Fibroblast of lung (primary cell): ENCODE measurements around the gene ADNP2. TPM values are rescaled to one million over a fixed set of nuclear protein-coding genes. Genes with fewer than 3 reads are reported as not detected.

Source experiments
- DNase-seq, 2 donors: peaks; one replicate each; pipeline versions ENCODE4 v3.0.0 to v3.0.0-alpha.2; 2010; ENCODE audit warnings: low read depth in 2 of 2
- H2AFZ ChIP-seq: 2 replicates; pipeline ENCODE4 v1.5.1; 2012; ENCODE audit warnings: low read length, control low read depth, inconsistent platforms
- H3K27ac ChIP-seq: 2 replicates; pipeline ENCODE4 v1.5.1; 2011; ENCODE audit warnings: low read length, control low read depth; ENCODE audit not compliant: insufficient read depth
- H3K27me3 ChIP-seq: 2 replicates; pipeline ENCODE4 v1.5.1; 2011; ENCODE audit warnings: mild to moderate bottlenecking, low read length; ENCODE audit not compliant: control insufficient read depth, insufficient read depth
- H3K36me3 ChIP-seq: 2 replicates; pipeline ENCODE4 v1.5.1; 2011; ENCODE audit warnings: low read length; ENCODE audit not compliant: control insufficient read depth, insufficient read depth
- H3K4me1 ChIP-seq: 2 replicates; pipeline ENCODE4 v1.5.1; 2011; ENCODE audit warnings: low read length; ENCODE audit not compliant: control insufficient read depth, insufficient read depth; ENCODE audit errors: extremely low read depth
- H3K4me2 ChIP-seq: 2 replicates; pipeline ENCODE4 v1.5.1; 2011; ENCODE audit warnings: low read length, control low read depth; ENCODE audit not compliant: insufficient read depth; ENCODE audit errors: extremely low read depth
- H3K4me3 ChIP-seq, 4 experiments: fragments of 200-600 bp in 1 of 4; sonication (generic) in 1 of 4; replicated peaks in 1 of 4; 2 replicates each; pipeline ENCODE4 v1.5.1; 2011 to 2016; ENCODE audit warnings: low read length in 4 of 4, low read depth in 3 of 4, mild to moderate bottlenecking in 3 of 4, control low read depth in 2 of 4, inconsistent platforms in 1 of 4, mixed read lengths in 1 of 4; ENCODE audit not compliant: insufficient read depth in 1 of 4; ENCODE audit errors: control extremely low read depth in 1 of 4
- H3K79me2 ChIP-seq: 2 replicates; pipeline ENCODE4 v1.5.1; 2012; ENCODE audit warnings: mild to moderate bottlenecking, low read length, inconsistent platforms; ENCODE audit not compliant: control insufficient read depth, insufficient read depth
- H3K9ac ChIP-seq: 2 replicates; pipeline ENCODE4 v1.5.1; 2011; ENCODE audit warnings: mild to moderate bottlenecking, low read length, control low read depth; ENCODE audit not compliant: insufficient read depth
- H3K9me3 ChIP-seq: 2 replicates; pipeline ENCODE4 v1.5.1; 2012; ENCODE audit warnings: low read depth, low read length; ENCODE audit not compliant: control insufficient read depth, insufficient read depth
- H4K20me1 ChIP-seq: 2 replicates; pipeline ENCODE4 v1.5.1; 2011; ENCODE audit warnings: low read length; ENCODE audit not compliant: control insufficient read depth, insufficient read depth; ENCODE audit errors: extremely low read depth
- EZH2 ChIP-seq: IDR thresholded peaks from 2 replicates; pipeline ENCODE4 v1.5.1; 2012; ENCODE audit warnings: low read length, control low read depth, mild to moderate bottlenecking; ENCODE audit errors: missing control alignments
- polyA plus RNA-seq, 2 donors: library from polyadenylated mRNA; depleted of rRNA in 1 of 2; stranded (reverse) in 1 of 2; unstranded in 1 of 2; fragments of >200 nt; gene quantifications; 2 replicates each; pipeline ENCODE4 v1.2.1, GENCODE V29; 2011 to 2012; ENCODE audit warnings: missing spikeins in 1 of 2
- total RNA-seq: library from RNA; depleted of rRNA; stranded (reverse); fragments of >200 nt; gene quantifications from 2 replicates; pipeline ENCODE4 v1.2.1, GENCODE V29; 2014
- TF ChIP-seq, protein P1 (sequence below), 2 donors: IDR thresholded peaks in 1 of 2; conservative IDR thresholded peaks in 1 of 2; 1 replicate in 1 of 2; 2 replicates in 1 of 2; pipeline ENCODE4 v1.5.1; 2011 to 2012; ENCODE audit warnings: low read length in 2 of 2, control low read depth in 1 of 2, inconsistent platforms in 1 of 2, low read depth in 1 of 2, mild to moderate bottlenecking in 1 of 2

ADNP2 gene
- total and polyA plus RNA-seq, 2 donors (not counting 1 experiment from before 2014, with no cell fraction given), result 9.4 to 17.3 TPM

DNA sequence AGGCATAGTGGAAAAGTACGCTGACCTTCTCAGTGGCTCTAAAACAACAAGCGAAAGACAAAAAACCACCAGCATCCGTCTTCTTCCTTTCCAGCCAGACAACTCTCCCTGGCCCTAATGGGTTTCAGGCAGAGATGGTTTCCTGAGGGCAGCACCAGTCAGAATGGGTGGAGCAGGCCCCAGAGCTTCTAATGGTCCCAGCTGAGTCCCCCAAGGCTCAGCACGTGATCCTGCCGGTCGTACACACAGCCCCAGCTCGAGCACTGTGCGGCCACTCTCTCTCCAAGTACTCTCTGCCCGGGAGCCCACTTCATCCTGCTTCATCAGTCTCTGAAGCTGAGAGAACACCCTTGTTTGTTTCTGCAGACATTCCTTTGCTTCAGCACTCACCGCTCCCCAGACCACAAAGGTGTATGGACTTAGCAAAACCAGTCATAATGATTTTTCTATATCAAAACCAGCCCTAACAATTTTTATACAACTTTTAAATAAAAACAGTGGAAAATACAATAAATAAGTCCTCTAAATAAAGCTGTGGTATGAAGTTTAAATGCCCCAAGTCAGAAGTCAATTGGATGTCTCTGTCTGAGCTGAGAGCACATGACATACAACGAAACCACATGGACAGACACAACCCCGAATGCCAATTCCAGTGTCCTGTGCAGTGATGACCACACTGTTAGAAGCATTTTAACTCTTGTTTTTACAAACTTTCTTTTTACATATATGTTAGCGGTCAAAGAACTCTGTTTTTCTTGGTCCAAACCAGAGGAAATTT is 74.4 kb downstream of the ADNP2 start:
- Histone ChIP-seq H3K36me3 (no peaks in the 10 kb centered on the region), H4K20me1 (no peaks in the 10 kb centered on the region), H3K79me2 (no peaks in the 10 kb centered on the region), H3K4me2 (no peak overlapping the region), H2AFZ (no peak overlapping the region), H3K9me3 (no peaks in the 10 kb centered on the region), H3K27ac (no peak overlapping the region), H3K4me3 (no peak overlapping the region), H3K4me1 (no peaks in the 10 kb centered on the region), H3K27me3 (no peaks in the 10 kb centered on the region), H3K9ac (no peak overlapping the region)
- no peak for TF ChIP-seq EZH2
- TF ChIP-seq, protein P1, sequence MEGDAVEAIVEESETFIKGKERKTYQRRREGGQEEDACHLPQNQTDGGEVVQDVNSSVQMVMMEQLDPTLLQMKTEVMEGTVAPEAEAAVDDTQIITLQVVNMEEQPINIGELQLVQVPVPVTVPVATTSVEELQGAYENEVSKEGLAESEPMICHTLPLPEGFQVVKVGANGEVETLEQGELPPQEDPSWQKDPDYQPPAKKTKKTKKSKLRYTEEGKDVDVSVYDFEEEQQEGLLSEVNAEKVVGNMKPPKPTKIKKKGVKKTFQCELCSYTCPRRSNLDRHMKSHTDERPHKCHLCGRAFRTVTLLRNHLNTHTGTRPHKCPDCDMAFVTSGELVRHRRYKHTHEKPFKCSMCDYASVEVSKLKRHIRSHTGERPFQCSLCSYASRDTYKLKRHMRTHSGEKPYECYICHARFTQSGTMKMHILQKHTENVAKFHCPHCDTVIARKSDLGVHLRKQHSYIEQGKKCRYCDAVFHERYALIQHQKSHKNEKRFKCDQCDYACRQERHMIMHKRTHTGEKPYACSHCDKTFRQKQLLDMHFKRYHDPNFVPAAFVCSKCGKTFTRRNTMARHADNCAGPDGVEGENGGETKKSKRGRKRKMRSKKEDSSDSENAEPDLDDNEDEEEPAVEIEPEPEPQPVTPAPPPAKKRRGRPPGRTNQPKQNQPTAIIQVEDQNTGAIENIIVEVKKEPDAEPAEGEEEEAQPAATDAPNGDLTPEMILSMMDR (conservative IDR thresholded peaks at IDR 0.05 in 1 of 2, IDR thresholded peaks at IDR 0.05 in 1 of 2; ENCODE audit: low read depth in 1 of 2, low read length in 2 of 2), result no peak
- DNase-seq, result no peak

GRCh38 chr18:80184243-80184772 is 75.2 kb downstream of the ADNP2 start:
- Histone ChIP-seq H3K9me3 (no peaks in the 10 kb centered on the region), H3K9ac (no peak overlapping the region), H3K4me2 (no peak overlapping the region), H3K4me3 (no peak overlapping the region), H4K20me1 (no peaks in the 10 kb centered on the region), H3K4me1 (no peaks in the 10 kb centered on the region), H3K36me3 (no peaks in the 10 kb centered on the region), H3K79me2 (no peaks in the 10 kb centered on the region), H3K27ac (no peak overlapping the region), H3K27me3 (no peaks in the 10 kb centered on the region), H2AFZ (no peak overlapping the region)
- TF ChIP-seq EZH2, result no peak
- TF ChIP-seq, protein P1 (conservative IDR thresholded peaks at IDR 0.05 in 1 of 2, IDR thresholded peaks at IDR 0.05 in 1 of 2; ENCODE audit: low read depth in 1 of 2, low read length in 2 of 2), result no peak
- DNase-seq, result no peak

GRCh38 chr18:80185545-80185944 is 76.5 kb downstream of the ADNP2 start:
- Histone ChIP-seq H4K20me1 (no peaks in the 10 kb centered on the region), H3K4me3 (no peak overlapping the region), H3K4me1 (no peaks in the 10 kb centered on the region), H3K79me2 (no peaks in the 10 kb centered on the region), H3K36me3 (no peaks in the 10 kb centered on the region), H3K27me3 (no peaks in the 10 kb centered on the region), H3K27ac (no peak overlapping the region), H3K4me2 (no peak overlapping the region), H2AFZ (no peak overlapping the region), H3K9ac (no peak overlapping the region), H3K9me3 (no peaks in the 10 kb centered on the region)
- DNase-seq, result no peak
- TF ChIP-seq, protein P1 (conservative IDR thresholded peaks at IDR 0.05 in 1 of 2, IDR thresholded peaks at IDR 0.05 in 1 of 2; ENCODE audit: low read depth in 1 of 2, low read length in 2 of 2), result no peak
- TF ChIP-seq EZH2, result no peak
